HepG2 (cell line): ENCODE results near the gene KRTAP29-1. TPM values are rescaled to one million over a fixed set of nuclear protein-coding genes. Genes with fewer than 3 reads are reported as not detected.

Source experiments
- ATAC-seq: fragments of 200-7000 bp; cut with Tn5 transposase; 3 replicates; pipeline ENCODE4 v1.9.1; 2020; ENCODE audit warnings: mild to moderate bottlenecking, moderate library complexity
- BruUV-seq: library from RNA; stranded (reverse); fragments of 400-500 nt; replicated peaks from 2 replicates; lab custom pipeline; 2021; lab: Mats Ljungman, UMichigan
- CTCF ChIA-PET: fragments of 300-600 bp; formaldehyde crosslinking; extraction: SDS; loops from one replicate; lab custom pipeline; 2021; ENCODE audit warnings: low total read pairs, inconsistent platforms, low intra/inter-chr PET ratio; lab: Yijun Ruan, JAX
- POLR2A ChIA-PET: fragments of 350-600 bp; sonication (Branson Sonifier 250); formaldehyde crosslinking; loops from one replicate; lab custom pipeline; 2020; ENCODE audit warnings: antibody characterized with exemption, inconsistent platforms; lab: Yijun Ruan, JAX
- DNase-seq: peaks from one replicate; pipeline ENCODE4 v3.0.0-alpha.2; 2015; ENCODE audit warnings: low spot score
- FAIRE-seq: peaks from 3 replicates; lab custom pipeline; 2011; peaks lifted over from hg19 to GRCh38; lab: Jason Lieb, UNC
- H2AFZ ChIP-seq: one replicate; pipeline ENCODE4 v1.6.1; 2011; ENCODE audit warnings: low read length, inconsistent platforms
- H3K27ac ChIP-seq: fragments of 300-600 bp; 3 replicates; pipeline ENCODE4 v1.8.0; 2011; ENCODE audit warnings: mixed run types, mild to moderate bottlenecking, mixed read lengths, low read length, inconsistent platforms; ENCODE audit not compliant: insufficient read depth; ENCODE audit errors: extremely low read length
- H3K27me3 ChIP-seq, 2 experiments: fragments of 200-600 bp in 1 of 2; 2 replicates in 1 of 2; 3 replicates in 1 of 2; pipeline versions ENCODE4 v1.6.0 to v1.8.0; 2011; ENCODE audit warnings: low read length in 2 of 2, mild to moderate bottlenecking in 2 of 2, moderate library complexity in 2 of 2, inconsistent platforms in 1 of 2; ENCODE audit not compliant: insufficient read depth in 2 of 2, control insufficient read depth in 1 of 2
- H3K36me3 ChIP-seq, 2 experiments: fragments of 200-600 bp in 1 of 2; replicated peaks in 1 of 2; 2 replicates in 1 of 2; 3 replicates in 1 of 2; pipeline versions ENCODE4 v1.5.1 to v1.8.0; 2011; ENCODE audit warnings: low read length in 2 of 2, inconsistent platforms in 1 of 2; ENCODE audit not compliant: insufficient read depth in 2 of 2, control insufficient read depth in 1 of 2
- H3K4me1 ChIP-seq: 2 replicates; pipeline ENCODE4 v1.5.1; 2012; ENCODE audit warnings: low read length, inconsistent platforms; ENCODE audit not compliant: insufficient read depth
- H3K4me2 ChIP-seq: 2 replicates; pipeline ENCODE4 v1.6.0; 2011; ENCODE audit warnings: low read depth, low read length, inconsistent platforms
- H3K4me3 ChIP-seq, 3 experiments: fragments of 200-600 bp in 1 of 3; sonication (generic), shearing (Covaris generic) in 1 of 3; replicated peaks in 1 of 3; 2 replicates each; pipeline ENCODE4 v1.5.1; 2011 to 2016; ENCODE audit warnings: low read length in 3 of 3, inconsistent platforms in 2 of 3, low read depth in 2 of 3, mild to moderate bottlenecking in 2 of 3, control low read depth in 1 of 3, mixed read lengths in 1 of 3; ENCODE audit not compliant: insufficient read depth in 1 of 3
- H3K79me2 ChIP-seq: one replicate; pipeline ENCODE4 v1.6.1; 2011; ENCODE audit warnings: low read length, inconsistent platforms; ENCODE audit not compliant: insufficient read depth
- H3K9ac ChIP-seq: 2 replicates; pipeline ENCODE4 v1.6.0; 2011; ENCODE audit warnings: mild to moderate bottlenecking, low read depth, low read length, inconsistent platforms; ENCODE audit not compliant: insufficient read depth
- H3K9me3 ChIP-seq: 2 replicates; pipeline ENCODE4 v1.5.1; 2012; ENCODE audit warnings: mild to moderate bottlenecking, low read length
- H4K20me1 ChIP-seq: 2 replicates; pipeline ENCODE4 v1.6.0; 2011; ENCODE audit warnings: inconsistent platforms, mild to moderate bottlenecking, low read length, moderate library complexity; ENCODE audit not compliant: insufficient read depth
- HNF4A ChIP-seq: sonication (generic); formaldehyde crosslinking; IDR thresholded peaks from 2 replicates; pipeline ENCODE4 v1.4.0; 2020; ENCODE audit warnings: missing genetic modification reagents
- ONECUT2 ChIP-seq: sonication (generic); formaldehyde crosslinking; IDR thresholded peaks from 2 replicates; pipeline ENCODE4 v1.4.0; 2020; ENCODE audit warnings: missing genetic modification reagents
- SMC3 ChIP-seq: IDR thresholded peaks from 2 replicates; pipeline ENCODE4 v1.6.1; 2011; ENCODE audit warnings: low read length, improper control_type of control experiment
- SNAPC2 ChIP-seq: sonication (generic); formaldehyde crosslinking; IDR thresholded peaks from 2 replicates; pipeline ENCODE4 v1.8.1; 2022; ENCODE audit warnings: mild to moderate bottlenecking, missing genetic modification reagents
- SOX13 ChIP-seq, 3 experiments: fragments of 450-650 bp in 1 of 3; sonication (generic) in 1 of 3; formaldehyde crosslinking in 1 of 3; IDR thresholded peaks in 2 of 3; conservative IDR thresholded peaks in 1 of 3; 2 replicates each; pipeline versions ENCODE4 v1.5.0 to v1.6.1; 2016 to 2020; ENCODE audit warnings: antibody characterized with exemption in 1 of 3, mild to moderate bottlenecking in 1 of 3, missing compliant biosample characterization in 1 of 3, missing genetic modification reagents in 1 of 3, moderate library complexity in 1 of 3
- TBL1XR1 ChIP-seq: fragments of 150-350 bp; IDR thresholded peaks from 2 replicates; pipeline ENCODE4 v1.6.1; 2014; ENCODE audit warnings: borderline replicate concordance, low read length; ENCODE audit not compliant: partially characterized antibody
- ZNF382 ChIP-seq: sonication (generic); formaldehyde crosslinking; IDR thresholded peaks from 2 replicates; pipeline ENCODE4 v1.5.0; 2020; ENCODE audit warnings: missing genetic modification reagents, mild to moderate bottlenecking, borderline replicate concordance
- ZXDC ChIP-seq: sonication (generic); formaldehyde crosslinking; IDR thresholded peaks from 2 replicates; pipeline ENCODE4 v1.5.0; 2020; ENCODE audit warnings: mild to moderate bottlenecking, missing genetic modification reagents
- WGBS: methylation state at CpG from one replicate; pipeline ENCODE4 v1.1.6; 2017; ENCODE audit warnings: low lambda C conversion rate; 5-methylcytosine and 5-hydroxymethylcytosine counted together
- in situ Hi-C: cut with HindIII; loops from 2 replicates; pipeline ENCODE4 v1.10.0; 2017; ENCODE audit warnings: low pct_unique_long_range_greater_than_20kb; ENCODE audit not compliant: extremely low pct_ligation_motif_present
- intact Hi-C: fragments of 100-400 bp; cut with micrococcal nuclease; formaldehyde crosslinking; loops from one replicate; pipeline ENCODE4 v1.10.0; 2022; ENCODE audit not compliant: unreplicated experiment
- polyA plus RNA-seq, 8 experiments: library from polyadenylated mRNA; depleted of rRNA in 3 of 8; stranded (reverse) in 7 of 8; unstranded in 1 of 8; fragments of >200 nt; fragmentation: Illumina TruSeq in 4 of 8; extraction: Trizol in 4 of 8; gene quantifications; 2 replicates each; pipeline versions ENCODE4 v1.2.1 to v1.2.3, GENCODE V29; 2011 to 2016; ENCODE audit warnings: low read depth in 4 of 8, missing spikeins in 1 of 8, mixed read lengths in 1 of 8; ENCODE audit not compliant: insufficient read depth in 1 of 8
- total RNA-seq, 5 experiments: library from RNA; depleted of rRNA; stranded (reverse); fragments of >200 nt; fragmentation: Illumina TruSeq; extraction: Trizol; gene quantifications; 2 replicates each; pipeline ENCODE4 v1.2.3, GENCODE V29; 2016; ENCODE audit warnings: low read depth in 1 of 5
- TF ChIP-seq, protein P1 (sequence below): sonication (generic); formaldehyde crosslinking; IDR thresholded peaks from 2 replicates; pipeline ENCODE4 v1.5.0; 2020; ENCODE audit warnings: mild to moderate bottlenecking, missing genetic modification reagents, moderate library complexity
- TF ChIP-seq, protein P2 (sequence below): sonication (generic); formaldehyde crosslinking; IDR thresholded peaks from 2 replicates; pipeline ENCODE4 v1.4.0; 2020; ENCODE audit warnings: mild to moderate bottlenecking, missing genetic modification reagents

Gene KRTAP29-1
- total and polyA plus RNA-seq, 2 of the 13 experiments (the other 11 are each of a cell fraction or from before 2014, with no cell fraction given): not detected

GRCh38 chr17:41325126-41325525 is 22.5 kb upstream of the KRTAP29-1 start (continued):
- TF ChIP-seq, protein P1, sequence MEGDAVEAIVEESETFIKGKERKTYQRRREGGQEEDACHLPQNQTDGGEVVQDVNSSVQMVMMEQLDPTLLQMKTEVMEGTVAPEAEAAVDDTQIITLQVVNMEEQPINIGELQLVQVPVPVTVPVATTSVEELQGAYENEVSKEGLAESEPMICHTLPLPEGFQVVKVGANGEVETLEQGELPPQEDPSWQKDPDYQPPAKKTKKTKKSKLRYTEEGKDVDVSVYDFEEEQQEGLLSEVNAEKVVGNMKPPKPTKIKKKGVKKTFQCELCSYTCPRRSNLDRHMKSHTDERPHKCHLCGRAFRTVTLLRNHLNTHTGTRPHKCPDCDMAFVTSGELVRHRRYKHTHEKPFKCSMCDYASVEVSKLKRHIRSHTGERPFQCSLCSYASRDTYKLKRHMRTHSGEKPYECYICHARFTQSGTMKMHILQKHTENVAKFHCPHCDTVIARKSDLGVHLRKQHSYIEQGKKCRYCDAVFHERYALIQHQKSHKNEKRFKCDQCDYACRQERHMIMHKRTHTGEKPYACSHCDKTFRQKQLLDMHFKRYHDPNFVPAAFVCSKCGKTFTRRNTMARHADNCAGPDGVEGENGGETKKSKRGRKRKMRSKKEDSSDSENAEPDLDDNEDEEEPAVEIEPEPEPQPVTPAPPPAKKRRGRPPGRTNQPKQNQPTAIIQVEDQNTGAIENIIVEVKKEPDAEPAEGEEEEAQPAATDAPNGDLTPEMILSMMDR (CRISPR knock-in tag): no peak

GRCh38 chr17:41324180-41325075 is 21.8 kb upstream of the KRTAP29-1 start:
- FAIRE-seq (peak; percentile 56), DNase-seq (peak; percentile 18), ATAC-seq (peak; percentile 61)
- Histone ChIP-seq H3K36me3 (no peaks in the 10 kb centered on the region), H3K9me3 (peaks cover 6% of the 10 kb centered on the region; the same call in 1 of the 2 replicates), H2AFZ (no peak overlapping the region), H3K79me2 (no peaks in the 10 kb centered on the region), H3K27ac (no peak overlapping the region), H3K4me1 (no peaks in the 10 kb centered on the region), H3K4me3 (no peak overlapping the region), H3K4me2 (no peak overlapping the region), H4K20me1 (no peaks in the 10 kb centered on the region), H3K9ac (no peak overlapping the region), H3K27me3 (0 out of 5 replicates have a peak, but pooled peaks cover 0 to 5% of the 10 kb centered on the region in 2 experiments)
- BruUV-seq: no TSS peak
- ChIA-PET CTCF (interaction anchor here (0.6 kb wide), 1 partner anchor 415 kb away, joined by 3 read pairs; no protein-coding TSS in a partner anchor), POLR2A (no interaction called here)
- in situ Hi-C loops (loop anchor here (5.0 kb wide), 2 partner anchors 417 to 467 kb away; no protein-coding TSS in a partner anchor), intact Hi-C loops (loop anchor here (5.0 kb wide), 1 partner anchor 467 kb away; no protein-coding TSS in a partner anchor)
- 23% methylated on average over 13 of the region's 16 CpGs for WGBS
- TF ChIP-seq TBL1XR1: no peak
- TF ChIP-seq, protein P2, sequence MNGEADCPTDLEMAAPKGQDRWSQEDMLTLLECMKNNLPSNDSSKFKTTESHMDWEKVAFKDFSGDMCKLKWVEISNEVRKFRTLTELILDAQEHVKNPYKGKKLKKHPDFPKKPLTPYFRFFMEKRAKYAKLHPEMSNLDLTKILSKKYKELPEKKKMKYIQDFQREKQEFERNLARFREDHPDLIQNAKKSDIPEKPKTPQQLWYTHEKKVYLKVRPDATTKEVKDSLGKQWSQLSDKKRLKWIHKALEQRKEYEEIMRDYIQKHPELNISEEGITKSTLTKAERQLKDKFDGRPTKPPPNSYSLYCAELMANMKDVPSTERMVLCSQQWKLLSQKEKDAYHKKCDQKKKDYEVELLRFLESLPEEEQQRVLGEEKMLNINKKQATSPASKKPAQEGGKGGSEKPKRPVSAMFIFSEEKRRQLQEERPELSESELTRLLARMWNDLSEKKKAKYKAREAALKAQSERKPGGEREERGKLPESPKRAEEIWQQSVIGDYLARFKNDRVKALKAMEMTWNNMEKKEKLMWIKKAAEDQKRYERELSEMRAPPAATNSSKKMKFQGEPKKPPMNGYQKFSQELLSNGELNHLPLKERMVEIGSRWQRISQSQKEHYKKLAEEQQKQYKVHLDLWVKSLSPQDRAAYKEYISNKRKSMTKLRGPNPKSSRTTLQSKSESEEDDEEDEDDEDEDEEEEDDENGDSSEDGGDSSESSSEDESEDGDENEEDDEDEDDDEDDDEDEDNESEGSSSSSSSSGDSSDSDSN: no peak
- TF ChIP-seq SOX13 (IDR thresholded peaks at IDR 0.05): no peak
- no peak for TF ChIP-seq SOX13 (CRISPR knock-in tag; conservative IDR thresholded peaks at IDR 0.05 in 1 of 2, IDR thresholded peaks at IDR 0.05 in 1 of 2)
- TF ChIP-seq SMC3: 0 out of 2 replicates have a peak, but pooled peaks have one; percentile 12
- TF ChIP-seq ZNF382 (CRISPR knock-in tag): no peak
- TF ChIP-seq ONECUT2 (CRISPR knock-in tag): no peak
- no peak for TF ChIP-seq ZXDC (CRISPR knock-in tag)
- no peak for TF ChIP-seq SNAPC2 (CRISPR knock-in tag)
- TF ChIP-seq, protein P1 (CRISPR knock-in tag): peak; percentile 56
- no peak for TF ChIP-seq HNF4A (CRISPR knock-in tag)
